SK-N-MC (cell line): Measurements from ENCODE around the gene CHPF2.

Experiments
- EZH2 ChIP-seq: fragments of 200-600 bp; sonication (generic); IDR thresholded peaks from one replicate; pipeline ENCODE4 v1.6.1; 2017; ENCODE audit warnings: antibody characterized with exemption
- POLR2AphosphoS5 ChIP-seq: IDR thresholded peaks from 2 replicates; pipeline ENCODE4 v1.6.1; 2012; ENCODE audit warnings: mild to moderate bottlenecking, low read depth, low read length, borderline replicate concordance

DNA sequence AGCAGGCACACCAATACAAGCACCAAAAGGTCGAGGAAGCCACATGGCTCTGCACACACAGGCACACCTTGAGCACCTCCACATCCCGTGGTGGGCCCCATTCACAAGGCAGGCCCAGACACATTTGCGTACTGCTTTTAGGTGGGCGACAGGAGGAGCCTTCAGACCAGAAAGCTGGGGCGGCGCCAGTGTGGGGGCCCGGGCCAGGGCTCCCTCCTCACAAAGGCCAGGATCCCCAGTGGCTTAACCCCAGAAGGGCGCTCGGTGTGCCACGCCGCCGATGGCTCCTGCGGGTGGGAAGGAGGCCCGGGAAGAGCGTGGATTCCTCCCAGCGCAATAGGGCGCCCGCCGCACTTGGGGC lies 19.0 kb downstream of the CHPF2 start:
- no peak for TF ChIP-seq EZH2
- no peak for TF ChIP-seq POLR2AphosphoS5
